Iris pigment epithelial cell (primary cell): ENCODE results near the gene SF3B1.

Experiments used
- DNase-seq: peaks from one replicate; pipeline ENCODE4 v3.0.0-alpha.2; 2011; ENCODE audit warnings: low read depth

SF3B1 gene

GRCh38 chr2:197340591-197340990 lies 94.2 kb downstream of the SF3B1 start:
- no peak for DNase-seq
